HepG2 (cell line): ENCODE data around the gene VN1R2. TPM values are rescaled to one million over a fixed set of nuclear protein-coding genes. Genes with fewer than 3 reads are reported as not detected.

Source experiments
- ATAC-seq: fragments of 200-7000 bp; cut with Tn5 transposase; 3 replicates; pipeline ENCODE4 v1.9.1; 2020; ENCODE audit warnings: mild to moderate bottlenecking, moderate library complexity
- BruUV-seq: library from RNA; stranded (reverse); fragments of 400-500 nt; replicated peaks from 2 replicates; lab custom pipeline; 2021; lab: Mats Ljungman, UMichigan
- CTCF ChIA-PET: fragments of 300-600 bp; formaldehyde crosslinking; extraction: SDS; loops from one replicate; lab custom pipeline; 2021; ENCODE audit warnings: low total read pairs, inconsistent platforms, low intra/inter-chr PET ratio; lab: Yijun Ruan, JAX
- POLR2A ChIA-PET: fragments of 350-600 bp; sonication (Branson Sonifier 250); formaldehyde crosslinking; loops from one replicate; lab custom pipeline; 2020; ENCODE audit warnings: antibody characterized with exemption, inconsistent platforms; lab: Yijun Ruan, JAX
- DNase-seq: peaks from one replicate; pipeline ENCODE4 v3.0.0-alpha.2; 2015; ENCODE audit warnings: low spot score
- FAIRE-seq: peaks from 3 replicates; lab custom pipeline; 2011; peaks lifted over from hg19 to GRCh38; lab: Jason Lieb, UNC
- H2AFZ ChIP-seq: one replicate; pipeline ENCODE4 v1.6.1; 2011; ENCODE audit warnings: low read length, inconsistent platforms
- H3K27ac ChIP-seq: fragments of 300-600 bp; 3 replicates; pipeline ENCODE4 v1.8.0; 2011; ENCODE audit warnings: mixed run types, mild to moderate bottlenecking, mixed read lengths, low read length, inconsistent platforms; ENCODE audit not compliant: insufficient read depth; ENCODE audit errors: extremely low read length
- H3K27me3 ChIP-seq, 2 experiments: fragments of 200-600 bp in 1 of 2; 2 replicates in 1 of 2; 3 replicates in 1 of 2; pipeline versions ENCODE4 v1.6.0 to v1.8.0; 2011; ENCODE audit warnings: low read length in 2 of 2, mild to moderate bottlenecking in 2 of 2, moderate library complexity in 2 of 2, inconsistent platforms in 1 of 2; ENCODE audit not compliant: insufficient read depth in 2 of 2, control insufficient read depth in 1 of 2
- H3K36me3 ChIP-seq, 2 experiments: fragments of 200-600 bp in 1 of 2; replicated peaks in 1 of 2; 2 replicates in 1 of 2; 3 replicates in 1 of 2; pipeline versions ENCODE4 v1.5.1 to v1.8.0; 2011; ENCODE audit warnings: low read length in 2 of 2, inconsistent platforms in 1 of 2; ENCODE audit not compliant: insufficient read depth in 2 of 2, control insufficient read depth in 1 of 2
- H3K4me1 ChIP-seq: 2 replicates; pipeline ENCODE4 v1.5.1; 2012; ENCODE audit warnings: low read length, inconsistent platforms; ENCODE audit not compliant: insufficient read depth
- H3K4me2 ChIP-seq: 2 replicates; pipeline ENCODE4 v1.6.0; 2011; ENCODE audit warnings: low read depth, low read length, inconsistent platforms
- H3K4me3 ChIP-seq, 3 experiments: fragments of 200-600 bp in 1 of 3; sonication (generic), shearing (Covaris generic) in 1 of 3; replicated peaks in 1 of 3; 2 replicates each; pipeline ENCODE4 v1.5.1; 2011 to 2016; ENCODE audit warnings: low read length in 3 of 3, inconsistent platforms in 2 of 3, low read depth in 2 of 3, mild to moderate bottlenecking in 2 of 3, control low read depth in 1 of 3, mixed read lengths in 1 of 3; ENCODE audit not compliant: insufficient read depth in 1 of 3
- H3K79me2 ChIP-seq: one replicate; pipeline ENCODE4 v1.6.1; 2011; ENCODE audit warnings: low read length, inconsistent platforms; ENCODE audit not compliant: insufficient read depth
- H3K9ac ChIP-seq: 2 replicates; pipeline ENCODE4 v1.6.0; 2011; ENCODE audit warnings: mild to moderate bottlenecking, low read depth, low read length, inconsistent platforms; ENCODE audit not compliant: insufficient read depth
- H3K9me3 ChIP-seq: 2 replicates; pipeline ENCODE4 v1.5.1; 2012; ENCODE audit warnings: mild to moderate bottlenecking, low read length
- H4K20me1 ChIP-seq: 2 replicates; pipeline ENCODE4 v1.6.0; 2011; ENCODE audit warnings: inconsistent platforms, mild to moderate bottlenecking, low read length, moderate library complexity; ENCODE audit not compliant: insufficient read depth
- RFX3 ChIP-seq: IDR thresholded peaks from 2 replicates; pipeline ENCODE4 v1.6.1; 2016; ENCODE audit warnings: missing biosample characterization, missing genetic modification reagents
- ZBTB1 ChIP-seq: sonication (generic); formaldehyde crosslinking; IDR thresholded peaks from 2 replicates; pipeline ENCODE4 v1.4.0; 2020; ENCODE audit warnings: missing genetic modification reagents, borderline replicate concordance
- ZHX2 ChIP-seq, 2 experiments: sonication (generic) in 1 of 2; formaldehyde crosslinking in 1 of 2; IDR thresholded peaks; 2 replicates each; pipeline versions ENCODE4 v1.6.1 to v1.9.0; 2014 to 2022; ENCODE audit warnings: antibody characterized with exemption in 1 of 2, borderline replicate concordance in 1 of 2, inconsistent platforms in 1 of 2, low read depth in 1 of 2, missing genetic modification reagents in 1 of 2
- ZNF317 ChIP-seq: sonication (generic); formaldehyde crosslinking; IDR thresholded peaks from 2 replicates; pipeline ENCODE4 v1.5.0; 2020; ENCODE audit warnings: mild to moderate bottlenecking, missing genetic modification reagents
- ZNF33B ChIP-seq: sonication (generic); formaldehyde crosslinking; IDR thresholded peaks from 2 replicates; pipeline ENCODE4 v1.5.1; 2020; ENCODE audit warnings: mild to moderate bottlenecking, missing genetic modification reagents
- WGBS: methylation state at CpG from one replicate; pipeline ENCODE4 v1.1.6; 2017; ENCODE audit warnings: low lambda C conversion rate; 5-methylcytosine and 5-hydroxymethylcytosine counted together
- in situ Hi-C: cut with HindIII; loops from 2 replicates; pipeline ENCODE4 v1.10.0; 2017; ENCODE audit warnings: low pct_unique_long_range_greater_than_20kb; ENCODE audit not compliant: extremely low pct_ligation_motif_present
- intact Hi-C: fragments of 100-400 bp; cut with micrococcal nuclease; formaldehyde crosslinking; loops from one replicate; pipeline ENCODE4 v1.10.0; 2022; ENCODE audit not compliant: unreplicated experiment
- polyA plus RNA-seq, 8 experiments: library from polyadenylated mRNA; depleted of rRNA in 3 of 8; stranded (reverse) in 7 of 8; unstranded in 1 of 8; fragments of >200 nt; fragmentation: Illumina TruSeq in 4 of 8; extraction: Trizol in 4 of 8; gene quantifications; 2 replicates each; pipeline versions ENCODE4 v1.2.1 to v1.2.3, GENCODE V29; 2011 to 2016; ENCODE audit warnings: low read depth in 4 of 8, missing spikeins in 1 of 8, mixed read lengths in 1 of 8; ENCODE audit not compliant: insufficient read depth in 1 of 8
- total RNA-seq, 5 experiments: library from RNA; depleted of rRNA; stranded (reverse); fragments of >200 nt; fragmentation: Illumina TruSeq; extraction: Trizol; gene quantifications; 2 replicates each; pipeline ENCODE4 v1.2.3, GENCODE V29; 2016; ENCODE audit warnings: low read depth in 1 of 5

VN1R2 gene
- total and polyA plus RNA-seq, 2 of the 13 experiments (the other 11 are each of a cell fraction or from before 2014, with no cell fraction given) = not detected

- Histone ChIP-seq H3K9ac (no peak overlapping the region), H3K4me3 (no peak overlapping the region), H3K27ac (no peak overlapping the region), H4K20me1 (no peaks in the 10 kb centered on the region), H3K79me2 (no peaks in the 10 kb centered on the region), H3K4me2 (no peak overlapping the region), H3K4me1 (no peaks in the 10 kb centered on the region), H3K36me3 (no peaks in the 10 kb centered on the region), H3K9me3 (peaks cover 82% of the 10 kb centered on the region), H3K27me3 (no peaks in the 10 kb centered on the region; a peak in 1 of 5 replicates), H2AFZ (no peak overlapping the region)
- 0% methylated on average over 1 of the region's 1 CpG for WGBS
- no peak for FAIRE-seq
- BruUV-seq = no TSS peak
- intact Hi-C loops (no loop called here), in situ Hi-C loops (no loop called here)
- ATAC-seq = no peak
- no peak for TF ChIP-seq ZBTB1 (CRISPR knock-in tag)
- TF ChIP-seq RFX3 (CRISPR knock-in tag) = no peak
- TF ChIP-seq ZNF317 (CRISPR knock-in tag) = no peak
- no peak for TF ChIP-seq ZHX2 (IDR thresholded peaks at IDR 0.05; ENCODE audit: low read depth)
- no peak for TF ChIP-seq ZHX2 (CRISPR knock-in tag; IDR thresholded peaks at IDR 0.05; ENCODE audit: borderline replicate concordance)
- no peak for TF ChIP-seq ZNF33B (CRISPR knock-in tag)
- no peak for DNase-seq
- POLR2A ChIA-PET = no interaction called here
- CTCF ChIA-PET = interaction anchor here (0.6 kb wide), 1 partner anchor 482 kb away, joined by 3 read pairs; no protein-coding TSS in a partner anchor
Observed at GRCh38 chr19:53246498-53246897, 11.6 kb upstream of the VN1R2 start.
